Pancreas (tissue), 10 donors: ENCODE measurements around the gene DLX4. TPM values are rescaled to one million over a fixed set of nuclear protein-coding genes. Genes with fewer than 3 reads are reported as not detected.

Source experiments
- ATAC-seq, 4 donors: fragments of 200-7000 bp; cut with Tn5 transposase; one replicate each; pipeline versions ENCODE4 v1.8.0 to v1.9.1; 2020; ENCODE audit warnings: mild to moderate bottlenecking in 4 of 4, moderate library complexity in 4 of 4
- DNase-seq, 6 donors: peaks; one replicate each; pipeline ENCODE4 v3.0.0-alpha.2; 2020
- FAIRE-seq: peaks from 2 replicates; lab custom pipeline; 2012; peaks lifted over from hg19 to GRCh38; lab: Jason Lieb, UNC
- H3K27ac ChIP-seq, 4 donors: fragments of 200-600 bp; sonication (generic); 1 replicate in 3 of 4; 2 replicates in 1 of 4; pipeline versions ENCODE4 v1.5.0 to v1.8.0; 2020
- H3K27me3 ChIP-seq, 4 donors: fragments of 200-600 bp; one replicate each; pipeline ENCODE4 v1.8.0; 2021
- H3K36me3 ChIP-seq, 3 donors: fragments of 200-600 bp; sonication (generic) in 1 of 3; one replicate each; pipeline versions ENCODE4 v1.5.0 to v1.8.0; 2020 to 2021
- H3K4me1 ChIP-seq, 3 donors: fragments of 200-600 bp; one replicate each; pipeline ENCODE4 v1.8.0; 2021
- H3K4me3 ChIP-seq, 4 donors: fragments of 200-600 bp; sonication (generic) in 2 of 4; one replicate each; pipeline versions ENCODE4 v1.5.0 to v1.8.0; 2020 to 2021
- H3K9me3 ChIP-seq, 4 donors: fragments of 200-600 bp; one replicate each; pipeline ENCODE4 v1.8.0; 2021
- CTCF ChIP-seq, 4 donors: fragments of 200-600 bp; sonication (generic) in 3 of 4; IDR thresholded peaks; one replicate each; pipeline versions ENCODE4 v1.5.0 to v1.8.0; 2021; ENCODE audit warnings: antibody characterized with exemption in 4 of 4
- WGBS, 2 donors: extraction: QIAGEN DNeasy Blood & Tissue Kit; methylation state at CpG; one replicate each; pipeline ENCODE4 v1.1.7; 2013; 5-methylcytosine and 5-hydroxymethylcytosine counted together
- intact Hi-C, 3 donors: fragments of 100-400 bp; cut with DNase I; formaldehyde crosslinking; loops; one replicate each; pipeline versions ENCODE4 v1.11.1 to v1.14.2; 2022
- polyA plus RNA-seq, 2 donors: library from polyadenylated mRNA; stranded (reverse); fragments of 200-250 nt; gene quantifications; one replicate each; pipeline ENCODE4 v1.2.3, GENCODE V29; 2013
- total RNA-seq, 6 donors: library from RNA; stranded (reverse); fragmentation: NEBNext Ultra II Directional in 4 of 6; extraction: Animal tissue kit (Norgen Biotek cat#: 25700) in 4 of 6; gene quantifications; one replicate each; pipeline versions ENCODE4 v1.2.1 to v1.2.4, GENCODE V29; 2021 to 2023
- donor health status: healthy with polysubstance abuse.
- donor health status: DM: no; HTN: no; CAD: no; lungs with moderate emphysema.
- donor health status: DM: no; HTN: no; CAD: no.
- donor health status: control.
- donor health status: control.
- donor health status: Bipolar disorder and iron deficiency.
- donor health status: DM: yes; HTN: yes; CAD: no.
- donor health status: DM: no; HTN: no; CAD: no.
- donor health status: DM: no; HTN: no; CAD: no.
- donor health status: DM: yes; HTN: yes; CAD: no.

DLX4 gene
- total RNA-seq = under 1 TPM in 3 of 6 donors, not detected in 3; 0.16 to 0.23 (median 0.20) TPM
- under 1 TPM; 0.26 to 0.30 TPM for polyA plus RNA-seq

DNA sequence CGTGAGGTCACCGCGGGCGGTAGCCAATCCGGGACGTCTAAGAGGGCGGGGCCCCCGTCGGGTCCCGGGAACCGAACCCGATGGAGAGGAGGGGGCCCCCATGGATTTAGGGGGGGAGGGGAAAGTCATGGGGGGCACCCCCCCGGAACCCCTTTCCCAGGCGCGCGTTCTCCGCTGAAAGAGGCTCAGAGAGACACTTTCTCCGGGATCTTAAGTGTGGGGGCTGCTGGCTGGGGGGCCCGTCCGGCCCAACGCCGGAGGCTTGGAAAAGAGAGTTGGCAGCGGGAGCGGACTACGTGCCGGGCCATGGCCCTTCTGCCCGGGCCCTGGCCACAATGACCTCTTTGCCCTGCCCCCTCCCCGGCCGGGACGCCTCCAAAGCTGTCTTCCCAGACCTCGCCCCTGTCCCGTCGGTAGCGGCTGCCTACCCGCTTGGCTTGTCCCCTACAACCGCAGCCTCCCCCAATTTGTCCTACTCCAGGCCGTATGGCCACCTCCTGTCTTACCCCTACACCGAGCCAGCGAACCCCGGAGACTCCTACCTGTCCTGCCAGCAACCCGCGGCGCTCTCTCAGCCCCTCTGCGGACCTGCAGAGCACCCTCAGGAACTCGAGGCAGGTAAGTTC, at the start of gene DLX4:
TSS of gene DLX4 (plus strand) at position 57 of the 626 bp plus-strand sequence. CDS start at position 336, 279 bp downstream.
- peak within 1 kb of the TSS; percentile 24 to 55 (median 44) for H3K4me3 ChIP-seq

GRCh38 chr17:49920030-49920769, 48.8 kb upstream of the DLX4 start:
- no peak for FAIRE-seq
- no peak for ATAC-seq
- H3K36me3 ChIP-seq = no peaks in the 10 kb centered on the region
- 66 to 83% methylated on average over 8 to 9 of the region's 9 CpGs for WGBS, 2 donors
- no peak for TF ChIP-seq CTCF (IDR thresholded peaks at IDR 0.05)
- intact Hi-C loops = no loop called here
- no peak overlapping the region for H3K4me3 ChIP-seq
- no peaks in the 10 kb centered on the region for H3K9me3 ChIP-seq
- H3K4me1 ChIP-seq = no peaks in the 10 kb centered on the region
- DNase-seq = no peak
- H3K27me3 ChIP-seq = no peaks in the 10 kb centered on the region
- H3K27ac ChIP-seq = no peak overlapping the region

More for the DNA sequence above, at the start of gene DLX4:
- intact Hi-C loops = no loop called here
- H3K27ac ChIP-seq = no peak within 1 kb of the TSS
- FAIRE-seq = no peak
- H3K4me1 ChIP-seq = peaks cover 0 to 13% (median 0%) of the 10 kb centered on the region in 3 donors
- TF ChIP-seq CTCF (IDR thresholded peaks at IDR 0.05) = no peak
- peak; percentile 7 to 10 (median 8) for ATAC-seq
- DNase-seq = peak in 3 of 6 donors; percentile 75 to 87 (median 77)
- peaks cover 0 to 63% (median 10%) of the 10 kb centered on the region in 4 donors for H3K27me3 ChIP-seq
- no peaks in the 10 kb centered on the region for H3K36me3 ChIP-seq
- no peaks in the 10 kb centered on the region for H3K9me3 ChIP-seq
- 5 to 6% methylated on average over 40 to 45 of the region's 45 CpGs for WGBS, 2 donors

DNA sequence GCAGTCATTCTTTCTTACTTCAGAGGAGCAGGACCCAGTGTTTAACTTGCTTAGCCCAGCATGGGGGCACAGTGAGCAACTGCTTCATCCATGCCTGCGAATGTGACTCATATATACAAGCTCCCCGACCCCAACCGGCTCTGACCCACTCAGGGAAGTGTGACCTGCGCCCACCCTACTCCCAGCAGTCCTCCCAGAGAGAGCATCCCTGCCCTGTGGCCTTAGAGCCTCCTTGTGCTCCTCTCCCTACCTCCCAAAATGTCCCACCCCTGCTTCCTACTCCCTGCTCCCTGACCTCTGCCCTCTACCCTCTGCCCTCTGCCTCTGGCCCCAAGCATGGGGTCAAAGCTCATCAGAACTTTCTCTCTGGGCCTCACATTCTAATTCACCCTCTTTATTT, 46.9 kb upstream of the DLX4 start:
- intact Hi-C loops = no loop called here
- Histone ChIP-seq H3K27ac (no peak overlapping the region), H3K4me1 (no peaks in the 10 kb centered on the region), H3K9me3 (no peaks in the 10 kb centered on the region), H3K27me3 (no peaks in the 10 kb centered on the region), H3K4me3 (no peak overlapping the region), H3K36me3 (no peaks in the 10 kb centered on the region)
- FAIRE-seq = no peak
- TF ChIP-seq CTCF (IDR thresholded peaks at IDR 0.05) = no peak
- WGBS, 2 donors = 62 to 76% methylated on average over 4 of the region's 4 CpGs
- ATAC-seq = no peak
- no peak for DNase-seq

- Histone ChIP-seq H3K27me3 (no peaks in the 10 kb centered on the region), H3K4me3 (no peak overlapping the region), H3K4me1 (no peaks in the 10 kb centered on the region), H3K36me3 (no peaks in the 10 kb centered on the region), H3K9me3 (no peaks in the 10 kb centered on the region), H3K27ac (no peak overlapping the region)
- no peak for TF ChIP-seq CTCF (IDR thresholded peaks at IDR 0.05)
- DNase-seq = no peak
- 40 to 48% methylated on average over 14 of the region's 14 CpGs for WGBS, 2 donors
- no peak for ATAC-seq
- FAIRE-seq = no peak
- intact Hi-C loops = no loop called here
Observed at GRCh38 chr17:49924116-49924515, 44.9 kb upstream of the DLX4 start.
